ENCODE results near the gene DCAF15.

The DCAF15 gene

GRCh38 chr19:13930402-13930801 lies 21.9 kb upstream of the DCAF15 start:
- DNase-seq (ENCODE audit: low read depth in 2 of 2) = no peak

GRCh38 chr19:13931391-13932148 lies 20.7 kb upstream of the DCAF15 start:
- no peak for DNase-seq (ENCODE audit: low read depth in 2 of 2)

- no peak for DNase-seq (ENCODE audit: low read depth in 2 of 2)
These were observed 20.1 kb upstream of the DCAF15 start for GRCh38 chr19:13932149-13932637.

GRCh38 chr19:13932911-13933393 lies 19.4 kb upstream of the DCAF15 start:
- DNase-seq (ENCODE audit: low read depth in 2 of 2) = no peak

GRCh38 chr19:13934785-13935109 lies 17.6 kb upstream of the DCAF15 start:
- no peak for DNase-seq (ENCODE audit: low read depth in 2 of 2)

- no peak for DNase-seq (ENCODE audit: low read depth in 2 of 2)
These were observed 16.4 kb upstream of the DCAF15 start for GRCh38 chr19:13935765-13936510.

- no peak for DNase-seq (ENCODE audit: low read depth in 2 of 2)
These were observed 14.6 kb upstream of the DCAF15 start for GRCh38 chr19:13937479-13938300.

- no peak for DNase-seq (ENCODE audit: low read depth in 2 of 2)
These were observed 13.8 kb upstream of the DCAF15 start, which contains the start of gene PODNL1 for GRCh38 chr19:13938301-13939064. PODNL1 (minus strand) TSS chr19:13938417; CDS start chr19:13938181, 236 bp downstream.

- DNase-seq (ENCODE audit: low read depth in 2 of 2) = no peak
These were observed 10.2 kb upstream of the DCAF15 start for GRCh38 chr19:13942023-13942684.

GRCh38 chr19:13946414-13946813 lies 5.9 kb upstream of the DCAF15 start:
- DNase-seq (ENCODE audit: low read depth in 2 of 2) = no peak

GRCh38 chr19:13951043-13951442 lies 1.3 kb upstream of the DCAF15 start:
- DNase-seq (ENCODE audit: low read depth in 2 of 2) = no peak

GRCh38 chr19:13951799-13952153 lies 533 bp upstream of the DCAF15 start:
- no peak for DNase-seq (ENCODE audit: low read depth in 2 of 2)

GRCh38 chr19:13952931-13953531 lies 722 bp downstream of the DCAF15 start:
- no peak for DNase-seq (ENCODE audit: low read depth in 2 of 2)

GRCh38 chr19:13954185-13954584 lies 1.9 kb downstream of the DCAF15 start:
- DNase-seq (ENCODE audit: low read depth in 2 of 2) = no peak

- no peak for DNase-seq (ENCODE audit: low read depth in 2 of 2)
These were observed 3.5 kb downstream of the DCAF15 start for GRCh38 chr19:13955662-13956364.

- no peak for DNase-seq (ENCODE audit: low read depth in 2 of 2)
These were observed 4.0 kb downstream of the DCAF15 start for GRCh38 chr19:13956365-13956744.

GRCh38 chr19:13957051-13957450 lies 4.7 kb downstream of the DCAF15 start:
- no peak for DNase-seq (ENCODE audit: low read depth in 2 of 2)

GRCh38 chr19:13958043-13958442 lies 5.7 kb downstream of the DCAF15 start:
- DNase-seq (ENCODE audit: low read depth in 2 of 2) = no peak

- no peak for DNase-seq (ENCODE audit: low read depth in 2 of 2)
These were observed 7.0 kb downstream of the DCAF15 start for GRCh38 chr19:13959141-13959961.
